Endothelial cell of umbilical vein (primary cell): ENCODE data around the gene FAM171A2. TPM values are rescaled to one million over a fixed set of nuclear protein-coding genes. Genes with fewer than 3 reads are reported as not detected.

Experiments used
- BruUV-seq: library from RNA; stranded (reverse); fragments of 400-500 nt; replicated peaks from 2 replicates; lab custom pipeline; 2021; lab: Mats Ljungman, UMichigan
- CTCF ChIA-PET: fragments of 300-600, 350-600 bp; sonication (Branson Sonifier 250); formaldehyde crosslinking; loops from one replicate; lab custom pipeline; 2021; ENCODE audit warnings: antibody characterized with exemption, inconsistent platforms; lab: Charles Lee
- POLR2A ChIA-PET: fragments of 300-600, 350-600 bp; sonication (Branson Sonifier 250); formaldehyde crosslinking; loops from one replicate; lab custom pipeline; 2021; ENCODE audit warnings: antibody characterized with exemption, inconsistent platforms; lab: Charles Lee
- DNase-seq: peaks from one replicate; pipeline ENCODE4 v3.0.0-alpha.2; 2011; ENCODE audit warnings: low read depth, low spot score
- FAIRE-seq: peaks from 2 replicates; lab custom pipeline; 2011; peaks lifted over from hg19 to GRCh38; lab: Jason Lieb, UNC
- H2AFZ ChIP-seq: 2 replicates; pipeline ENCODE4 v1.6.0; 2012; ENCODE audit warnings: low read depth, low read length, control low read depth, inconsistent platforms
- H3K27ac ChIP-seq: 2 replicates; pipeline ENCODE4 v1.5.1; 2011; ENCODE audit warnings: low read depth, mild to moderate bottlenecking, control low read depth, low read length, moderate library complexity; ENCODE audit not compliant: insufficient read depth
- H3K27me3 ChIP-seq, 2 experiments: 2 replicates each; pipeline versions ENCODE4 v1.6.0 to v1.6.1; 2011; ENCODE audit warnings: low read length in 2 of 2, mixed read lengths in 1 of 2; ENCODE audit not compliant: control insufficient read depth in 2 of 2, insufficient read depth in 2 of 2
- H3K36me3 ChIP-seq, 2 experiments: 2 replicates in 1 of 2; 3 replicates in 1 of 2; pipeline ENCODE4 v1.5.1; 2011; ENCODE audit warnings: low read length in 2 of 2, mild to moderate bottlenecking in 1 of 2, moderate library complexity in 1 of 2; ENCODE audit not compliant: control insufficient read depth in 2 of 2, insufficient read depth in 2 of 2; ENCODE audit errors: extremely low read depth in 1 of 2
- H3K4me1 ChIP-seq: 3 replicates; pipeline ENCODE4 v1.5.1; 2011; ENCODE audit warnings: mild to moderate bottlenecking, low read length; ENCODE audit not compliant: control insufficient read depth, insufficient read depth; ENCODE audit errors: extremely low read depth
- H3K4me2 ChIP-seq: 2 replicates; pipeline ENCODE4 v1.6.1; 2011; ENCODE audit warnings: low read length, control low read depth, mixed read lengths; ENCODE audit not compliant: insufficient read depth
- H3K4me3 ChIP-seq, 3 experiments: fragments of 200-600 bp in 1 of 3; sonication (generic), shearing (Covaris generic) in 1 of 3; replicated peaks in 1 of 3; 2 replicates each; pipeline ENCODE4 v1.5.1; 2011 to 2016; ENCODE audit warnings: control low read depth in 3 of 3, low read length in 3 of 3, mild to moderate bottlenecking in 2 of 3, inconsistent platforms in 1 of 3, low read depth in 1 of 3, moderate library complexity in 1 of 3; ENCODE audit not compliant: insufficient read depth in 1 of 3
- H3K79me2 ChIP-seq: 2 replicates; pipeline ENCODE4 v1.6.0; 2012; ENCODE audit warnings: low read length, inconsistent platforms; ENCODE audit not compliant: control insufficient read depth, insufficient read depth
- H3K9ac ChIP-seq: replicated peaks from 2 replicates; pipeline ENCODE3; 2011; ENCODE audit warnings: low read length, control low read depth; ENCODE audit not compliant: insufficient read depth; ENCODE audit errors: extremely low read depth
- H3K9me1 ChIP-seq: replicated peaks from 3 replicates; pipeline ENCODE4 v1.6.0; 2011; ENCODE audit warnings: mild to moderate bottlenecking, low read length; ENCODE audit not compliant: control insufficient read depth, insufficient read depth; ENCODE audit errors: extremely low read depth
- H3K9me3 ChIP-seq: replicated peaks from 2 replicates; pipeline ENCODE4 v1.5.1; 2012; ENCODE audit warnings: low read length, inconsistent platforms; ENCODE audit not compliant: control insufficient read depth, insufficient read depth
- H4K20me1 ChIP-seq: replicated peaks from 2 replicates; pipeline ENCODE3; 2011; ENCODE audit warnings: mild to moderate bottlenecking, low read length; ENCODE audit not compliant: control insufficient read depth, insufficient read depth; ENCODE audit errors: extremely low read depth
- CTCF ChIP-seq, 2 donors: IDR thresholded peaks; 1 replicate in 1 of 2; 2 replicates in 1 of 2; pipeline ENCODE4 v1.5.1; 2011; ENCODE audit warnings: low read length in 2 of 2, mild to moderate bottlenecking in 2 of 2, moderate library complexity in 2 of 2, control low read depth in 1 of 2, inconsistent platforms in 1 of 2, low read depth in 1 of 2; ENCODE audit not compliant: insufficient read depth in 1 of 2; ENCODE audit errors: extremely low read depth in 1 of 2
- EZH2 ChIP-seq: IDR thresholded peaks from 2 replicates; pipeline ENCODE4 v1.6.1; 2012; ENCODE audit warnings: borderline replicate concordance, low read depth, mild to moderate bottlenecking, moderate library complexity, low read length, inconsistent platforms; ENCODE audit not compliant: severe bottlenecking
- FOS ChIP-seq: IDR thresholded peaks from 2 replicates; pipeline ENCODE4 v1.6.1; 2011; ENCODE audit warnings: mild to moderate bottlenecking, low read length, moderate library complexity, borderline replicate concordance; ENCODE audit not compliant: insufficient read depth
- GATA2 ChIP-seq: IDR thresholded peaks from 2 replicates; pipeline ENCODE4 v1.7.0; 2011; ENCODE audit warnings: low read depth, mild to moderate bottlenecking, moderate library complexity, mixed read lengths, low read length; ENCODE audit not compliant: insufficient read length, insufficient read depth
- JUN ChIP-seq: IDR thresholded peaks from 2 replicates; pipeline ENCODE4 v1.6.1; 2011; ENCODE audit warnings: borderline replicate concordance, low read depth; ENCODE audit not compliant: insufficient read length, insufficient read depth
- MAX ChIP-seq: IDR thresholded peaks from 2 replicates; pipeline ENCODE4 v1.6.1; 2011; ENCODE audit not compliant: insufficient read depth, insufficient read length
- MYC ChIP-seq: IDR thresholded peaks from one replicate; pipeline ENCODE4 v1.6.1; 2011; ENCODE audit warnings: mild to moderate bottlenecking, low read depth, low read length
- POLR2A ChIP-seq: IDR thresholded peaks from 2 replicates; pipeline ENCODE4 v1.6.1; 2012; ENCODE audit warnings: low read depth, mild to moderate bottlenecking, control low read depth, low read length
- POLR2AphosphoS5 ChIP-seq: IDR thresholded peaks from 2 replicates; pipeline ENCODE4 v1.6.1; 2012; ENCODE audit warnings: low read depth, mild to moderate bottlenecking, control low read depth, low read length, moderate library complexity; ENCODE audit not compliant: insufficient read depth
- dilution Hi-C: fragments of 300-500 bp; cut with MboI; formaldehyde crosslinking; loops from one replicate; pipeline ENCODE4 v1.15.0; 2019; ENCODE audit warnings: low sequenced_read_pairs; ENCODE audit not compliant: extremely low pct_ligation_motif_present
- intact Hi-C: fragments of 100-400 bp; cut with micrococcal nuclease; formaldehyde crosslinking; loops from one replicate; pipeline ENCODE4 v1.10.0; 2022
- polyA plus RNA-seq, 4 experiments: library from polyadenylated mRNA; depleted of rRNA in 3 of 4; stranded (reverse) in 3 of 4; unstranded in 1 of 4; fragments of >200 nt; gene quantifications; 2 replicates each; pipeline versions ENCODE4 v1.2.1 to v1.2.3, GENCODE V29; 2011 to 2012; ENCODE audit warnings: missing spikeins in 1 of 4
- total RNA-seq: library from RNA; stranded (reverse); gene quantifications from 2 replicates; pipeline ENCODE4 v1.2.3, GENCODE V29; 2021

Gene FAM171A2
- total and polyA plus RNA-seq, 2 donors (not counting 3 experiments of a cell fraction or from before 2014, with no cell fraction given), result 11.3 to 13.4 TPM

DNA sequence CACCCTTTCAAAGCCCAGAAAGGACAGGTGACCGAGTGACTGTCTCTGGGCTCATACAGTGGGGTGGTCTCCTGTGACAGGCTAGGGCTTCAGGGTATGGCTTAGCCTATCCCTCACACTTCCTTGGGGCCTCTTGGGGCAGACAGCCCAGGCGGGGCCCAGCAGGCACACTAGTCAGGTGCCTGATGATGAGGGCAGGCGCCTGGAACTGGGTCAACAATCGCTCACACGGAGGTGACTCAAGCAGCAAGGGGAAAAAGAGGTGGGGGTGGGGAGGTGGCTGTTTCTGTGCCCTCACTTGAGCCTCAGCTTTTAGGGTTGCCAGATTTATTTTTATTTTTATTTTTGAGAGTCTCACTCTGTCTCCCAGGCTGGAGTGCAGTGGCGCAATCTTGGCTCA, 25.0 kb downstream of the FAM171A2 start:
- ChIA-PET POLR2A (no interaction called here), CTCF (interaction anchor here (0.7 to 1.8 kb wide), 3 partner anchors 25 to 184 kb away, joined by 3 to 6 read pairs (median 4); partner anchors contain the start of gene FAM171A2)
- no peak for FAIRE-seq
- Histone ChIP-seq H4K20me1 (no peaks in the 10 kb centered on the region), H3K36me3 (no peaks in the 10 kb centered on the region), H3K4me2 (no peak overlapping the region), H3K9me1 (no peaks in the 10 kb centered on the region), H3K9ac (no peak overlapping the region), H3K27me3 (peaks cover 0 to 2% of the 10 kb centered on the region in 2 experiments), H3K4me1 (no peaks in the 10 kb centered on the region), H2AFZ (no peak overlapping the region), H3K79me2 (no peaks in the 10 kb centered on the region), H3K9me3 (no peaks in the 10 kb centered on the region), H3K4me3 (no peak overlapping the region), H3K27ac (no peak overlapping the region)
- dilution Hi-C loops, result no loop called here
- no TSS peak for BruUV-seq
- no peak for DNase-seq
- TF ChIP-seq POLR2AphosphoS5 (no peak), MYC (no peak), CTCF (IDR thresholded peaks at IDR 0.05; ENCODE audit: extremely low read depth in 1 of 2, insufficient read depth in 1 of 2, low read depth in 1 of 2, low read length in 2 of 2) (no peak), JUN (no peak), MAX (no peak), POLR2A (no peak), EZH2 (no peak), FOS (no peak), GATA2 (no peak)
- intact Hi-C loops, result no loop called here
